Erythroblast (primary cell): Measurements from ENCODE around the gene HSF2.

Experiments
- GATA1 ChIP-seq: IDR thresholded peaks from 2 replicates; pipeline ENCODE4 v1.6.1; 2011; ENCODE audit warnings: low read depth, mild to moderate bottlenecking, control low read depth, low read length, moderate library complexity
- POLR2A ChIP-seq: IDR thresholded peaks from 2 replicates; pipeline ENCODE4 v1.6.1; 2011; ENCODE audit warnings: mild to moderate bottlenecking, low read length

- no peak for TF ChIP-seq POLR2A
- no peak for TF ChIP-seq GATA1
Measured at GRCh38 chr6:122407712-122408111, 8.3 kb downstream of the HSF2 start.
